Measurements from ENCODE around the gene HPCAL1. TPM values are rescaled to one million over a fixed set of nuclear protein-coding genes. Genes with fewer than 3 reads are reported as not detected.

The HPCAL1 gene
- total and polyA plus RNA-seq, 2 of the 4 experiments (the other 2 are of a cell fraction), result 8.2 to 33.7 TPM

- Histone ChIP-seq H2BK15ac (ENCODE audit: low read depth, low read length) (no peak overlapping the region), H3K9me1 (ENCODE audit: insufficient read depth, low read length) (no peaks in the 10 kb centered on the region), H3K4ac (ENCODE audit: low read depth, low read length) (no peak overlapping the region), H2BK20ac (ENCODE audit: low read depth, low read length) (no peak overlapping the region), H3K56ac (ENCODE audit: extremely low read depth, insufficient read depth, low read length) (no peak overlapping the region), H3K9ac (ENCODE audit: low read depth, low read length) (no peak overlapping the region), H2AK9ac (replicated peaks; ENCODE audit: low read depth, low read length, poor library complexity) (no peak overlapping the region), H3K36me3 (ENCODE audit: control insufficient read depth, insufficient read depth, low read length) (no peaks in the 10 kb centered on the region), H3K27ac (ENCODE audit: insufficient read depth, low read length) (no peak overlapping the region), H3K18ac (ENCODE audit: low read depth, low read length) (no peak overlapping the region), H3K14ac (replicated peaks; ENCODE audit: low read depth, low read length) (no peak overlapping the region), H2BK120ac (ENCODE audit: low read depth, low read length) (no peak overlapping the region), H3K4me1 (ENCODE audit: control insufficient read depth, insufficient read depth, low read length) (peaks cover 4% of the 10 kb centered on the region; the same call in 1 of the 2 replicates), H4K5ac (ENCODE audit: low read depth, low read length) (no peak overlapping the region), H4K8ac (ENCODE audit: low read depth in 2 of 2, low read length in 2 of 2) (no peak overlapping the region), H3K79me1 (ENCODE audit: low read depth in 1 of 2, low read length in 2 of 2) (no peaks in the 10 kb centered on the region), H3K27me3 (ENCODE audit: control insufficient read depth, insufficient read depth, low read length) (no peaks in the 10 kb centered on the region), H2AFZ (replicated peaks; ENCODE audit: low read length, poor library complexity) (no peak overlapping the region), H3K9me3 (ENCODE audit: control insufficient read depth, insufficient read depth, low read length) (no peaks in the 10 kb centered on the region), H4K20me1 (ENCODE audit: insufficient read depth, low read length) (no peaks in the 10 kb centered on the region), H3K4me3 (ENCODE audit: insufficient read depth, low read depth, low read length) (no peak overlapping the region), H2AK5ac (ENCODE audit: low read depth, low read length) (no peak overlapping the region), H3K23ac (ENCODE audit: low read depth, low read length) (no peak overlapping the region), H2BK5ac (ENCODE audit: low read depth, low read length, poor library complexity, severe bottlenecking) (no peak overlapping the region), H3K4me2 (ENCODE audit: low read depth, low read length) (no peak overlapping the region), H4K91ac (ENCODE audit: insufficient read depth, low read depth, low read length) (no peak overlapping the region)
- in situ Hi-C loops (cut with MboI; ENCODE audit: low sequenced_read_pairs), result no loop called here
- intact Hi-C loops (cut with micrococcal nuclease), result no loop called here
- TF ChIP-seq RAD21 (IDR thresholded peaks at IDR 0.05; ENCODE audit: low read length), result no peak
- TF ChIP-seq MXI1 (IDR thresholded peaks at IDR 0.05; ENCODE audit: borderline replicate concordance, low read depth, low read length), result no peak
- TF ChIP-seq SMC3 (IDR thresholded peaks at IDR 0.05; ENCODE audit: low read depth, low read length), result no peak
- no peak for TF ChIP-seq RFX5 (IDR thresholded peaks at IDR 0.05; ENCODE audit: low read depth, low read length)
- TF ChIP-seq NFE2L2 (IDR thresholded peaks at IDR 0.05; ENCODE audit: low read depth, low read length), result no peak
- TF ChIP-seq, protein P1, sequence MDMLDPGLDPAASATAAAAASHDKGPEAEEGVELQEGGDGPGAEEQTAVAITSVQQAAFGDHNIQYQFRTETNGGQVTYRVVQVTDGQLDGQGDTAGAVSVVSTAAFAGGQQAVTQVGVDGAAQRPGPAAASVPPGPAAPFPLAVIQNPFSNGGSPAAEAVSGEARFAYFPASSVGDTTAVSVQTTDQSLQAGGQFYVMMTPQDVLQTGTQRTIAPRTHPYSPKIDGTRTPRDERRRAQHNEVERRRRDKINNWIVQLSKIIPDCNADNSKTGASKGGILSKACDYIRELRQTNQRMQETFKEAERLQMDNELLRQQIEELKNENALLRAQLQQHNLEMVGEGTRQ (IDR thresholded peaks at IDR 0.05; ENCODE audit: low read depth, low read length), result no peak
- no peak for TF ChIP-seq POLR2A (IDR thresholded peaks at IDR 0.05; ENCODE audit: low read depth, low read length)
- TF ChIP-seq RCOR1 (IDR thresholded peaks at IDR 0.05; ENCODE audit: insufficient replicate concordance, low read length), result no peak
- TF ChIP-seq MAZ (IDR thresholded peaks at IDR 0.05; ENCODE audit: borderline replicate concordance, low read depth, low read length), result no peak
- no peak for TF ChIP-seq BHLHE40 (IDR thresholded peaks at IDR 0.05; ENCODE audit: low read depth, low read length)
- no peak for TF ChIP-seq FOS (IDR thresholded peaks at IDR 0.05; ENCODE audit: low read depth, low read length)
- TF ChIP-seq ELK1 (IDR thresholded peaks at IDR 0.05; ENCODE audit: borderline replicate concordance, low read depth, low read length), result no peak
- TF ChIP-seq CHD1 (IDR thresholded peaks at IDR 0.05; ENCODE audit: low read depth, low read length), result no peak
- ChIA-PET POLR2A (ENCODE audit: unreplicated experiment) (no interaction called here), CTCF (no interaction called here)
- 82% methylated on average over 8 of the region's 15 CpGs; no CpG with 5 or more reads in 1 of the 2 experiments for WGBS, 2 experiments (ENCODE audit: extremely low coverage in 2 of 2, insufficient read length in 1 of 2)
- no TSS peak for BruUV-seq (replicated peaks)
- dilution Hi-C loops (cut with HindIII; ENCODE audit: low sequenced_read_pairs, unreplicated experiment), result no loop called here
- DNase-seq (no peak), ATAC-seq (ENCODE audit: low read depth) (no peak)
Measured at GRCh38 chr2:10274983-10275802, 27.5 kb upstream of the HPCAL1 start.
